ENCODE data around the gene CSF3R.

Gene CSF3R

DNA sequence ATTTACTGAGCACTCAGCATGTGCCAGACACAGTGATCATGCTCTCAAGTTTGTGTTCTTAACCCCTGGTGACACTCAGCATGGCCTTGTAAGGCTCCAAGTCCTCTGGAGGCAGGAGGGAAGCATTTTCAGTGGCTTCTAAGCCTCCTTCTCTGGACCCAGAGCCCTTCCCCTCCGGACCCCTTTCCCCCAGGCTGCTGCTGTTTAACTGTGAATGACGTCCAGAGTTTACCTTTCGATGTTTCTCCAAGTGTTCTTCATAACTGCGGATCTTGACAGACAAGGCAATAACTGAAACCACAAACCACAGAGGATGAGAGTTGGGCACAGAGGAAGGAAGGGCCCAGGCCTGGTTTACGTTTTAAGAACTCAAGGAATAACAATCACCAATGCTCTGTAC is 25.0 kb downstream of the CSF3R start:
- no peak for DNase-seq (ENCODE audit: low spot score)

DNA sequence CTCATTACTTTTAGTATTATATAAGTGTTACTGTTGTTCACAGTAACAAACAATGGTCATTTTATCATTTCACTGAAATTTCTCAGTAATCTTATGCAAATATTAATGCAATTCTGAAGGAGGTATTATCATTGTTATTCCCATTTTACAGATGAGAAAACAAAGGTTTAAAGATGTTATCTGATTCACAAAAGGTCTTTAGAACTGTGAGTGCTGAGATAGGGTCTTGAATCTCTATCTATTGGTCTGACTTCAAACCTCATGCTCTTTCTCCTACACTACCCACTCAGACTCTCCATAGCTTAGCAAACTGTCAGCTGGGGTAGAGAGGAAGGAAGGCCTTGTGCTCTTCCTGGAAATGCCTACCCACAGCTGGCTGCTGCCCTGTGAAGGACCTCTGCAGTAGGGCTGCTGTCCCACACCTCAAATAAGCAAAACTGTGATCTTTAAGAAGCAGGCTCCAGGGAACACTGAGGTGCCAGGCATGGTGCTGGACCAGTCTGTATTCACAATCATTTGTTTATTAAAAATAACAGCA is 26.3 kb downstream of the CSF3R start:
- DNase-seq (ENCODE audit: low spot score): no peak

DNA sequence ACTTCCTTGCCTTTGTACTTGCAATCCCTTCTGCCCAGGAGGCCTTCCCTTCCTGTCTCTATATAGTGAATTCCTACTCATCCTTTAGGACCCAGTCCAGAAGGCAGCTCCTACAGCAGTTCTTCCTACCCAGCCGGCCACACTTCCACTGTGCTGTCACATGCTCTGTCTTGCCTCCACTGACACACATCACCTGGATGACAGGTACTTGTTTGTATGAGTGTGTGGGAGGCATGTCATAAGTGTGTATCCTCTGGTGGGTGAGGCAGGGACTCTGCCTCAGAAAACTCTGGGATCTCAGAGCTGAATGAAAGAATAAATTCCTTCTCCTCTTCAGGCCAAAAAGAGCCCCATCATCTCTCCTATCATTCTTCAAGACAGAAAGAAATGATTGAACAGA is 27.3 kb downstream of the CSF3R start:
- DNase-seq (ENCODE audit: low spot score): no peak

DNA sequence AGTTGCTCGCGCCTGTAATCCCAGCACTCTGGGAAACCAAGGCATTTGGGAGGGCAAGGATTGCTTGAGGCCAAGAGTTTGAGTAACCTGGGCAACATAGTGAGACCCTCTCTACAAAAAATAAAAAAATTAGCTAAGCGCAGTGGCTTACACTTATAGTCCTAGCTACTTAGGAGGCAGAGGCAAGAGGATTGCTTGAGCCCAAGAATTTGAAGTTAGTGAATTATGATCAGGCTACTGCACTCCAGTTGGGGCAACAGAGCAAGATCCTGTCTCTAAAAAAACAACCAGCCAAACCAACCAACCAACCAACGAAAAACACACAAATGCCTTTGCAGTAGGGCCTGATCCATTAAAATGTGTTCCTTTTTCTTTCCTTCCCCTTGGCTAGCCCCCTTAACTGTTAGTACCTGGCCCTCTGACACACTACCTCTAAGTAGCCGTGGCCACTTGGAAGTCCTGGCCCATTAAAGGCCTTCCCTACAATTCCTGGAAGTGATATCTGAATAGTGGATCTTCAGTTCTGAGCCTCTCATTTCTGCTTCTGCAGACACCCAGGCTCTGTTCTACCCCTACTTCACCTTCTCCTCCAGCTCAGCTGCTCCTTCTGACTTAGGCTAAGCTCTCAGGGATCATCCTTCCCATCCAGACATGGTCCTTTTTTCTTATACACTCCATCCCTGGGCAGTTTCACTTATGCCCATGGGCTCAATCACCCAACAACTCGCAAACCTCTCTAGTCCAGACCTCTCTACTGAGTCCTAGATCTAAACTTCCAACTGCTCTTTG is 28.9 kb downstream of the CSF3R start:
- DNase-seq (ENCODE audit: low spot score): no peak

DNA sequence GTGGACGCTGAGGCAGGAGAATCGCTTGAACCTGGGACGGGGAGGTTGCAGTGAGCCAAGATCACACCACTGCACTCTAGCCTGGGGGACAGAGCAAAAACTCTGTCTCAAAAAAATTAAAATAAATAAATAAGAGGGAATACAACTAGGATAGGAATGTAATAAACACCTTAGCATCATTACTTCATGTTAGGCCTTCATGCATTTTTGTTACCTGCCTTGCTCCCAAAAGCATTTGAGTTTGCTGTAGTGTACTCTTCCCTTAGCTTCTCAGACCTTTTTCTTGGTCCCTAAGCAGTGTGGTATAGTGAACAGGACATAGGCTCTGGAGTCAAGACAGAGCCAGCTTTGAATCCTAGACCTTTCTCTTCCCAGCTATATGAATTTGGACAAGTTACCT is 29.7 kb downstream of the CSF3R start:
- DNase-seq (ENCODE audit: low spot score): no peak

DNA sequence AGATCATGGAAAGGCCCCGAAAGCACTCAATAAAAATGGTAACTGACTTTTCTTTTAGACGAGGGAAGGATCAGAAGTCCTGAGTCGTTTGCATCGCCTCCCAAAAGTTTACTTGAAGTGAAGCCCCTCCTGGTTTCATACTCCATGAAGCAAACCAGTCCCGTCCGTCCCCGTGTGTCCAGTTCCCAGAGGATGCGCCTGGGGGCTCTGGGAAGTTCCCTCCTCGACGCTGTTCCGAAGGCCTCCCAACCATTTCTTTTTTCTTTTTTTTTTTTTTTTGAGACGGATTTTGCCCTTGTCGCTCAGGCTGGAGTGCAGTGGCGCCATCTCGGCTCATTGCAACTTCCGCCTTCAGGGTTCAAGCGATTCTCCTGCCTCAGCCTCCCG is 31.8 kb downstream of the CSF3R start:
- no peak for DNase-seq (ENCODE audit: low spot score)

DNA sequence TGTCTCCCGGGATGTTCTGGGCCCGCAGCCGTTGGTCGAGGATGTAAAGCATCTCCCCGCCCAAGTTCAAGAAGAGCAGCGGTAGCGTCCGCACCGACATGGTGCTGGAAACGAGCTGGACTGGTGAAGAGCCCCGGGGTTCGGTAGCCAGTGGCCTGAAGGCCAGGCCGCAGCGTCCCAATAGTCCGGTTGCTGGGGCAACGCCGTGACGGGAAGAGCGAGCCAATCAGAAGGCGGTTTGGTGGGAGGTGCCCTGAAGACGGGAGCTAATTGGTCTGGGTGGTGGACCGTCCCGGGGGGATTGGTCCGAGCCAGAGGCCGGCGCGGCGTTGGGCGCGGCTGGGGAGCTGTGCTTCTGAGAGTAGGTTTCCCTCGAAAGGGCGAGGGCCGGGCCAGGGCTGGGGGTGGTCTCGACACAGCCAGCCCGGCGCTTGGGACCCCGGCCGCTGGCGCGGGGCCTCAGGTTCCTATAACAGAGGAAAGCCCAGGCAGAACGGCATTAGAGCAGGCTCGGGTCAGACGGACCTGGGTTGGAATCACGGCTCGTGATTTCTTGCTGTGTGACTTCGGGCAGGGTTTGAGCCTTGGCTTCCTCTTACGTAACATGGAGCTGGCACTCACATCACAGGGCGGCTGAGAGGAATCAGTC is 32.3 kb downstream of the CSF3R start, which contains the start of gene OSCP1:
TSS of gene OSCP1 (minus strand) at position 182 of the 649 bp plus-strand sequence. CDS start at position 100, 82 bp downstream.
- DNase-seq (ENCODE audit: low spot score): peak; percentile 97

DNA sequence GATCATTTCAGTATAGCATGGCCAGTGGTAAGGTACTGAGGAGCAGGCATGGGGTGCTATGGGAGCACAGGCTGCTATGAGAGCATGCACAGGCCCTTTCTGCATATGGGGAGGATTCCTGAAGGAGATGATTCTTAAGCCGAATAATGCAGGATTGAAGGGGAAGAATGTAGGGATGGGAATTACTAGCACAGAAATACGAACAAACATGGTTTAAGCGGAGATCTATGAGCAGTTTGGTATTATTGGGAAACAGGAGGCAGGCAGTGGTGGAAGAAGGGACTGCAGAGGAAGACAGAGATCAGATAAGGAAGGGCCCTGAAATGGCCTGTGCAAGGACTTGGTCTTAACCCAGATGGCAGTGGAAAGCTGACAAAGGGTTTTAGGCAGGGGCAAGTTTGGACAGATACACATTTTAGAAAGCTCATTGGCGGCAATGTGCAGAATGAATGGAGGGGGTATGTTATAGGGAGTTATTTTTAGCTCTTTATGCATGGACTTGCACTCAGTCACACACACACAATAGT is 34.1 kb downstream of the CSF3R start:
- no peak for DNase-seq (ENCODE audit: low spot score)

DNA sequence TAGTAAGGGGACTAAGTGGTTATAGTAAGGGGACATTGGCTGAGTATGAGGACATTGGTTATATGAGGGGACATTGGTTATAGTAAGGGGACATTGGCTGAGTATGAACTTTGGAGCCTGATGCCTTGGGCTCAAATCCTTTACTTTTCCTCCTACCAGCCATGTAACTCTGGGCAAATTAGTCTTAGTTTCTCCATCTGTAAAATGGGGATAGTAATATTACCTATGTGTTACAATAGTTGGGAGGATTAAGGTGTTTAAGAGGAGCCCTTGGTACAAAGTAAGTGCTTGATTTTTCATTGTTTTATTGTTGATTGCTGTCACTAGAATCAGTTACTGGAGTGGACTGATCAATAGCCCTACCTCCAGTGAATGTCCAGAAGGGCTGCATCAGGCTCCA is 35.3 kb downstream of the CSF3R start:
- DNase-seq (ENCODE audit: low spot score): no peak

DNA sequence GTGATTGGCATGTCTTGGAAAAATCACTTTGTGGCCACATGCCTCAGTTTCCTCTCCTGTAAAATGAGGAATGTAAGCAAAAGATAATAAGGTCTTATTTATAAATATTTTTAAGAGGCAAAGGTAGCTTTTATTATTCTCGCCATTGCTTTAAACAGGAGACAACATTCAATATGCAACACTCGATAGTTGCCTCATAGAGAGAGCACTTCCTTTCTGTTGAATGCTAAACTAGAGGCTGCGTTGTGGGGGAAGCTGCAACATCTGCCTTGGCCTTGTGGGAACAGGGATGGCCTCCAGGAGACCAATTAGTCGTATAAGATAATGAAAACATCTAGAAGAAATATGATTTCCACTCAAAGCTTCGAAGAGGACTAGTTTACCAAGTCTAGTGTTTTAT is 36.0 kb downstream of the CSF3R start:
- no peak for DNase-seq (ENCODE audit: low spot score)

DNA sequence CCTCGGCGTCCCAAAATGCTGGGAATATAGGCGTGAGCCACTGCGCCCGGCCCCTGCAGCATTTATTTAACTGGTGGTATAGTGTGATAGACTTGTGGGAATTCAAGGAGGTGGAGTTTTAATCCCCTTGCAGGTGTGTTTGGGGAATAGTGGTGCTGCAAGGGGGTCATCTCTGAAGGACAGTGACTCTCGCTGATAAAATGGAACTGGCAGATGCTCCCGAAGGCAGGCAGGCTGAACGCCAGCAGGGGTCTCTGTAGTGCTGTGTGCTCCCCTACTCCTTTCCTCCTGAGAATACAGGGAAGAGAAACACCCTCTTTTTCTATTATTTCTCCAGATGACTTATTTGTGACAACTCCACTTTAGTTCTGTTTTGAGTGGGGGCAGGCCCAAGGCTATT is 36.4 kb downstream of the CSF3R start:
- DNase-seq (ENCODE audit: low spot score): no peak

DNA sequence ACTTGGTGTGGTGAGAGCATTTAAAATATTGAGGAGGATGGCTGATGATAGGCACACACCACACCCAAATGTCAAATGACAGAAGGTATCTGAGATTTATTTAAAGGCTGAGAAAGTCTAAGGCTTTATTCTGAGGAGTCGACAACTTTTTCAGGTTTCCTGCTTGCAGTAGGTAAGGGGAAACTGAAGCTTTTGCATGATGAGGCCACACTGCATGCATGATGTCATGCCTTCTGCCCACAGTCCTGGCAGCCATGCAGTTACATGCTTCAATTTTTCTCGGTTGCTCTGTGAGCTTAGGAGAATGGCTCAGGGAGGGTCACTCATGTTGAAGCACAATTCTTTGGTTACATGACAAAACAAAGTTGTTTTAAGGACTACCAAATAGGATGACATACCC is 39.4 kb downstream of the CSF3R start:
- DNase-seq (ENCODE audit: low spot score): no peak

DNA sequence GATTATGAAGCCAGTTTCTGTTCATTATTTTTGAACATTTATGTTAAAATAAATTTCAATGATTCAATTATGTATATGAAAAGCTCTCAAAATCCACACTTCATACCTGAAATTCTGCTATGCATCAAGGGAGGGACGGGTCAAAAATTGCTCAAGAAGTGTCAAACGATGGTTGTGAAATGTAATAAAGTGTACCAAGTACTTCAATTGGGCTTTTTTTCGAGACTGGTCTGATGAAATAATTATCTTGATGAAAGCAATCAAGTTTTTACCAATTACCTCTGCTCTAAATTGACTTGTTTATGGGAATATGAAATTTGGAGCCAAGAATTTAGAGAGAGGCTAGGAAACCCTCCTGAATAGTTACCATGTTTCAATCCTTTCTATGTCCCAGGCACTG is 40.4 kb downstream of the CSF3R start:
- no peak for DNase-seq (ENCODE audit: low spot score)

DNA sequence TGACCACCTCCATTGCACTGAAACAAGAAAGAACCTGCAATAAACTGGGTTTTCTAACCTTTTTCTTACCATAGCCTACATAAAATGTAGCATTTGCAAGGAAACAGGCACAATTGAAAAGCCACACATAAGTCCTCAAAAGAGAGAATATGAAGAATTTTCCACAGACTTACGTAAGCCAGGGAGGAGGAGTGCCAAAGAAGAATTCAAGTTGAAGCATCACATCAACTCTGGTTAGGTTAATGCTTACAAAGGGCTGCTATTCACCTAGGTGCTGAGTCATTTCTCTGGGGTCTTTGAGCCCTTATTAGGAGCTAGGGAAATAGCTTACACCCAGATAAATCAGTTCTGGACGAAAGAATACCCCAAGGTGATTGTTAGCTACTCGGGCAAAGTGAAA is 42.1 kb downstream of the CSF3R start:
- DNase-seq (ENCODE audit: low spot score): no peak

DNA sequence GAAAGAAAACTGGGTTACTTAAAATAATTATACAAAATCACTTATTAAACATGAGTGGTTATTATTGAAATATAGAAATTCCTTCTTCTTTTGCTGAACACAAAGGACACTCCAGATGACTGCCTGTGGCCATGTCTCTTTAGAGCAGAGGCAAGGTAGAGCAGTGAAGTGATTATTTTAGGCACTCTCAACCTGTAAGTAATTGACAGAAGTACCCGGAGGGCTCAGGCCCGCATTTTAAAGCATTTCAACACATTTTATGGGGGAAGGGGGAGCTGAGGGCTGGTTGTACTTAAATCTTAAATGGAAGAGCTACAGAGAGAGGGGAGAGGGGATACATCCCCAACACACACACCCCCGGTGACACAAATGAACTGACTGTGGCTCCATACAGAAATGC is 42.7 kb downstream of the CSF3R start:
- DNase-seq (ENCODE audit: low spot score): no peak

DNA sequence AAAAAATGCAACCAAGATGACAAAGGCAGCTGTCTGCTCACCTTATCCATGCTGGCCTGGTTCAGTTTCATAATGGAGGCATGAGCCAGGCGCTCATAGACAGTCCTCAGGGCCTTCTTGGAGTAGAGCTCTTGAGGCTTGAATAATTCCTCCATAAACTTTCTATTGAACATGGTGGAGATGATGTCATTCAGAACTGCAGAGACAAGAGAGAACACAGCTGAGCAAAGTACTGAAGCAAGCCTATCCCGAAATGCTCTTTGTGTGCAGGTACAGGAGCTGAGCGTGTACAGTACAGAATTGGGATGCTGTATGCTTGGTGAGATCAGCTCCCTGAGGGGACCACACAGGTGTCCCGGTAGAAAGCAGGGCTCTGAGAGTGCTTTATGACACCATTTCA is 44.0 kb downstream of the CSF3R start:
- no peak for DNase-seq (ENCODE audit: low spot score)

DNA sequence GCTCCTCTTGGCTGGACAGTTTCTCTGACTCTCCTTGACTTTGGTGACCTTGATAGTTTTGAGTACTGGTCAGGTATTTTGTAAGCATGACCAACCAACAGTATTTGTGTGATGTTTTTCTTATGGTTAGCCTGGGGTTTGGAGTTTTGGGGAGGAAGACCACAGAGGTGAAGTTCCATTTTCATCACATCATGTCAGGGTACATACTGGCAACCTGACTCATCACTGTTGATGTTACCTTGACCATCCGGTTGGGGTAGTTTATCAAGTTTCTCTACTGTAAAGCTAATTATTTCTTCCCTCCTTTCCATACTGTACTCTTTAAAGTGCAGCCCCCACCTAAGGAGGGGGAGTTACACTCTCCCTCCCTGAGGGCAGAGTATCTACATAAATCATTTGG is 45.9 kb downstream of the CSF3R start:
- no peak for DNase-seq (ENCODE audit: low spot score)

DNA sequence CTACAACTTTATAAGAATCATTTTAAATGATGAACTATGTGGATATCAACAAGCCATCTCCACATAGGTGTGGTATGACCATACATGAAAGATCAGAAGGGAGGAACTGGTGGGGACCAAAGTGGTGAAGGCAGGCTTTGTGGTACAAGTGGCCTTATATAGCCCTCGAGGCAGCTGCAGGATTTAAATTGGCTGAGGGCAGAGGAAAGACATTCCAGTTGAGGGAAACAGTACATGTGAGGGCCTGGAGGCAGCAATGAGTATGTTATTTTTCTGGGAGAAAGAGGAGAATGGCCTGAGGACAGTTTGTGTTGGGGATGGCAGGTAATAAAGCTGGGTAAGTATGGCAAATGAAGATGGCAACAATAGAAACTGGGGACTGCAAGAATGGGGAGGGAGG is 49.6 kb downstream of the CSF3R start:
- no peak for DNase-seq (ENCODE audit: low spot score)

DNA sequence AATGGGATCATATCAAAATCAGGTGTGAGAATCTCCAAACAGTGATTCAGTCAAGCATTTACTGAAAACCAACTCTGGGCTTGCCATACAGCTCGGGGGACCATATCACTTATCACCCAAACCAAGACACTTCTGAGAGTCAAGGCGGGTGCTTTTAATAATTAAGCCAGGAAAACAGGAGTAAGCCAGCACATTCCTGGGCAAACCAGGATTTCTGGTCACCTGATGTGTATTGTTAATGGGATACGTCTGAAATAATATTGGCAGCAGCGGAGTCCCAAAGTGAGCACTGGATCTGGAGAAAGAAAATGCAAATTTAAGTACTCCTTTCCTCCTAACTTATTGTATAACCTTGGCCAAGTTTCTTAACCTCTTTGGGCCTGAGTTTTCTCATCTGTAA is 50.1 kb downstream of the CSF3R start:
- DNase-seq (ENCODE audit: low spot score): no peak

DNA sequence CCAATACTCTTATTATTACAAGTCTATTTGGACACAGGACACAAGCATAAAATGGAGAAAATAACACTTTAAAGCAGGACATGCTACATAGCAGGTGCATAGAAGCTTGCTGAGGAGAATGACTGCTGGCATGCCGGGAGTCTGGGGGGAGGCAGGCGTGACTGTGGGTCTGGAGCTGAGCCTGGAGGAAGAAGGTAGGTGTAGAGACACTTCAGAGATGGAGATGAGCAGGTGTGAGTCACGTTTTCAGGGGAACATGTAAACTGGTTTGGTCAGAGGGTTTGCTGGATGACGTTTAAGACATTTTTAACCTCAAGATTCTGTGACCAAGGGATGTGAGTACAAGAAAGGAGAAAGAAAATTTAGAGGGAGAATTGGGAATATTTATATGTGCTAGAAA is 56.9 kb downstream of the CSF3R start:
- DNase-seq (ENCODE audit: low spot score): no peak

DNA sequence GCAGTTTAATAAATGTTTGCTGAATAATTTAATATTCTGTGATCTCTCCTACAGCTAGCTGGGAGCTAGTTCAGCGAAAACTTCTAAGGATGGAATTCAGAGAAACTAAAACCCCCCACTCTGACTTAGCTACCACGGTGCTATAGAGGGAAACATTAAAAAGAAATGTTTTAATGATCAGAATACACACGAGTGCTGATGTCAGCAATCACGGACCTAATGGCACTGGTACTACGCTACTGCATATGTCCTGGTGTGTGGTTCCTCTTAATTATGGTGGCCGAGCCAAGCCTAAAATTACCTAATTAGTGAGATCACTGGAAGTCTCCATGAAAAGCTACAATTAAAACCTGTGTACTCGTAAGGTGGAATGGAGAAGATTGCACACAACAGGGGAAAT is 61.1 kb downstream of the CSF3R start:
- no peak for DNase-seq (ENCODE audit: low spot score)

DNA sequence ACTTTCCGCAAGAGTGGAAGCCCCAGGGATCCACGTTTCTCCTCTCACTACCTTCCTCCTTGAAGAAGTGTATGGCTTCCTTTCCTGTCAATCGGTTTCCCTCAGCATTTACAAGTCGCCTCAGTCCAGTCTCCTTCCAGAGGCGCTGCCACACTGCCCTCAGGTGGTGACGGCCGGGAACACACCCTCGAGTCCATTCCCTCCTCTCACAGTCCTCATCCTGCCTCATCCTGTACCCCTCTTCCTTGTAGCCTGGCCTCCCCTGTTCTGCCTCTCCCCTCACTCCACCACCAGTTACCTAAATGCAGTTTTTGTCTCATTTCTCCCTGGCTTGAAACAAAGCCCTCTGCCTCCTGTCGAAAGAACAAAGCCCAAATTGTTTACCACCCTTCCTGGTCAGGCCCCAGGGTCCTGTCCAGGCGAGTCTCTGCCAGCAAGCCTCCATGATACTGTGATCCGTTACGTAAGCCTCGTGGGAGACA is 61.8 kb downstream of the CSF3R start:
- DNase-seq (ENCODE audit: low spot score): peak; percentile 80

DNA sequence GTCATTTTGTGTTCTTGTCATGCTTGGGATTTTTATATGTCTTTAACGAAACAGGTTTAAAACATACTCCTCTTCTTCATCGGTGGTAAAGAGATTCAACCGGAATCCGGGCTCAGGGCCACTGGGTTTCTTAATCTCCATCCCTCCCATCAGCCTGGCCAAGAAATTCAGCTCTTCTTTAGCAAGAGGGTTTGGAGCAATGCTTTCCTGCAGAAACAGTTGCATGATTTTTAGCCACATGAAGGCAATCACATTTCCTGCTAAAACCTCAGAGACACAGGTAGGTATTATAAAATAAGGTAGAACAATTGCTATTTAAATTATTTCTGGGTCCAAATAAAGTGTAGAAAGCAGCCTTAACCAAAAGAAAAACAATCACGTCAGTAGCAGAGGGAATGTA is 62.3 kb downstream of the CSF3R start:
- no peak for DNase-seq (ENCODE audit: low spot score)

All from LoVo (cell line).